HUES64 (cell line): Measurements from ENCODE around the gene LENG8. TPM values are rescaled to one million over a fixed set of nuclear protein-coding genes. Genes with fewer than 3 reads are reported as not detected.

Experiments
- H3K27ac ChIP-seq: 2 replicates; pipeline ENCODE4 v1.7.0; 2013; ENCODE audit warnings: low read depth, low read length, inconsistent platforms
- H3K27me3 ChIP-seq: 2 replicates; pipeline ENCODE4 v1.6.1; 2013; ENCODE audit warnings: mild to moderate bottlenecking, low read length; ENCODE audit not compliant: insufficient read depth
- H3K36me3 ChIP-seq: 2 replicates; pipeline ENCODE4 v1.6.1; 2013; ENCODE audit warnings: mild to moderate bottlenecking, low read length; ENCODE audit not compliant: insufficient read depth
- H3K4me1 ChIP-seq: 2 replicates; pipeline ENCODE4 v1.6.1; 2013; ENCODE audit warnings: mild to moderate bottlenecking, low read length, moderate library complexity; ENCODE audit not compliant: insufficient read depth
- H3K4me3 ChIP-seq: 2 replicates; pipeline ENCODE4 v1.5.1; 2013; ENCODE audit warnings: mild to moderate bottlenecking, low read length, moderate library complexity
- H3K9ac ChIP-seq: 2 replicates; pipeline ENCODE4 v1.6.1; 2013; ENCODE audit warnings: mild to moderate bottlenecking, low read depth, low read length
- H3K9me3 ChIP-seq: 2 replicates; pipeline ENCODE4 v1.6.1; 2013; ENCODE audit warnings: low read depth, low read length; ENCODE audit not compliant: insufficient read depth
- WGBS: fragments of 150-250, 120-280 bp; methylation state at CpG from one replicate; pipeline ENCODE4 v1.1.7; 2013; ENCODE audit warnings: missing lambda C conversion rate; 5-methylcytosine and 5-hydroxymethylcytosine counted together
- polyA plus RNA-seq, 2 experiments: library from polyadenylated mRNA; stranded (reverse); fragments of 50-300 nt; gene quantifications; one replicate each; pipeline ENCODE4 v1.2.3, GENCODE V29; 2013

Gene LENG8
- 50.6 TPM for polyA plus RNA-seq (2013, experiment 1 of 2)
- 50.8 TPM for polyA plus RNA-seq (2013, experiment 2 of 2)

DNA sequence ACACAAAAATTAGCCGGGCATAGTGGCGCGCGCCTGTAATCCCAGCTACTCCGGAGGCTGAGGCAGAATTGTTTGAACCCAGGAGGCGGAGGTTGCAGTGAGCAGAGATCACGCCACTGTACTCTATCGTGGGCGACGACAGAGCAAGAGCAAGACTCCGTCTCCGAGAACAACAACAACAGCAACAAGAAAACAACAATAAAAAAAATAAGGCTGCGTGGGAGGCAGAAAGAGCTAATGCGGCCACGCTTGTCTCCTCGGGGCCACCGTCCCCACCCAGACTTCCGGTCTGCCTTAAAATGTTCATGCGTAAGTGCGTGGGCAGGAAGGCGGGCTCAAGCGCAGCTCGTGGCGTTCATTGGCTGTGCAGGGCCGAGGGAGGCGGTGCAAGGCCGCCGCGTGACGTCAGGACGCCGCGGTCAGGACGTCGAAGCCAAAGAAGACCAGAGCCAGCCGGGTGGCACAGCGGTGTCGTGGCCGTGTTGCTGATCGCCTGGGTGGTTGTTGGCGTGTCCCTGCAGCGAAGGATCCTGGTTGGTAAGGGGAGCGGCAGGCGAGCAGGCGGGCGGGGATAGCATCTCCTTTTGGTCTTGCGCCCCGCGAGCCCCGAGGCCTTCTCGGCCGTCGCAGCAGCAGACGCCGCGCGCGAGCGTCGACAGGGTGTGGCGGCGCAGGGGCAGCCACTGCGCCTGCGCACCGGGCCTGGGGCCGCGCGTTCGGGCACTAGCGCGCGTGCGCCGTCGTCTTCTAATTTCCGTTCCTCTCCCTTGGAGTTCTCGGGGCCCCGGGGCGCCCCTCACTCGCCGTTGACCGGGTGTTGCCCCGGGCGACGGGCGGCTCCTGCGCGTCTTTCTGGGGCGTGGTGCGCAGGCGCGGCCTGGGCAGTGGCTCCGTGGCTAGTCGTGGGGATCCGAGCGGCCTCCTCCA is at the start of gene LENG8:
TSS of gene LENG8 (plus strand) at position 426 of the 927 bp plus-strand sequence. CDS start 2,146 bp downstream, outside the sequence.
- Histone ChIP-seq H3K4me1 (peaks cover 4% of the 10 kb centered on the region; the same call in 1 of the 2 replicates), H3K9ac (peak within 1 kb of the TSS; percentile 91), H3K9me3 (no peaks in the 10 kb centered on the region), H3K27me3 (no peaks in the 10 kb centered on the region), H3K36me3 (peaks cover 50% of the 10 kb centered on the region), H3K4me3 (peak within 1 kb of the TSS; percentile 91), H3K27ac (peak within 1 kb of the TSS; percentile 91)
- under 1% methylated on average over 96 of the region's 96 CpGs for WGBS

DNA sequence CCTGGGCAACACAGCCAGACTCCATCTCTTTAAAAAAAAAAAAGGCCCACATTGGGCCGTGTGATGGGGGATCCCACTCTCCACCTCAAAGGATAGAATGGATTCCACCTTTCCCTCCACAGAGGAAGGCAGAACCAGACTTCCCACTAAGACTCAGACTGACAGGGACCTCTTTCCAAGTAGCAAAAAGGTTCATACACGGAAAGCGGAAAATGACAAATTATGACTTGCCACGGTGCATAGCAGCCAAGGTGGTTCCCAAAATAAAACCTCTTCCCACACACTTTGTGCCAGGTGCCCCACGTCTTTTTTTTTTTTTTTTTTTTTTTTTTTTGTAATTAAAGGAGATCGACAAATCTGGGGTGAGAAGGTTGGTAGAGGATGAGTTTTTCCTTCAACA is 48.1 kb upstream of the LENG8 start:
- H3K9me3 ChIP-seq, result no peaks in the 10 kb centered on the region
- H3K4me1 ChIP-seq, result no peaks in the 10 kb centered on the region
- H3K36me3 ChIP-seq, result no peaks in the 10 kb centered on the region
- no peak overlapping the region for H3K9ac ChIP-seq
- H3K27ac ChIP-seq, result no peak overlapping the region
- no peaks in the 10 kb centered on the region for H3K27me3 ChIP-seq
- no peak overlapping the region for H3K4me3 ChIP-seq
- 84% methylated on average over 4 of the region's 6 CpGs for WGBS

DNA sequence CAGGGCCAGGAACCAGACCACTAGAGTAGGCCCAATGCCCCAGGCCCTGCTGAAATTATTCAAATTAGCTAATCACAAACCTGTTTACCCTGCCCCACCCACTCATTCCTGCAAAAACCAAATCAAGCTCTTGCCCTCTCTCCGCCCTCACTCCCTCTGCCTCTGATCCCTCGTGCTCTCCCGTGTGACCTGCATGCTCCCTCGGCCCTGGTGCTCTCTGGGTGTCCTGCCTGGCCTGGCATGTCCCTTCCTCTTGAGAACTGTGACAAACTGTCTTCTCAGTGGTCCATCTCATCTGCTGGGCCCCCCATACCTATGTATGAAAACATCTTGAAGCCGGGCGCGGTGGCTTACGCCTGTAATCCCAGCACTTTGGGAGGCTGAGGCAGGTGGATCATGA is 45.9 kb upstream of the LENG8 start:
- Histone ChIP-seq H3K27ac (no peak overlapping the region), H3K4me3 (no peak overlapping the region), H3K9me3 (no peaks in the 10 kb centered on the region), H3K9ac (no peak overlapping the region), H3K36me3 (no peaks in the 10 kb centered on the region), H3K27me3 (no peaks in the 10 kb centered on the region), H3K4me1 (no peaks in the 10 kb centered on the region)
- WGBS, result 87% methylated on average over 8 of the region's 8 CpGs

DNA sequence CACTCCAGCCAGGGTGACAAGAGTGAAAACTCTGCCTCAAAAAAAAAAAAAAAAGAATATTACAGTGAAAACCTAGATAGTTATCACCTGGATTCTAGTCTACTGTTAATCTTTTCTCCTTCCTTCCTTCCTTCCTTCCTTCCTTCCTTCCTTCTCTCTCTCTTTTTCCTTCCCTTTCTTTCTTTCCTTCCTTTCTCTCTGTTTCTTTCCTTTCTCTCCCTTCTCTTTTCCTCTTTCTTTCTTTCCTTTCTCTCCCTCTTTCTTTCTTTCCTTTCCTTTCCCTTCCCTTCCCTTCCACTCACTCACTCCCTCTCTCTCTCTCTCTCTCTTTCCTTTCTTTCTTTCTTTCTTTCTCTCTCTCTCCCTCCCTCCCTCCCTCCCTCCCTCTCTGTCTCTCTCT is 43.4 kb upstream of the LENG8 start:
- H3K4me1 ChIP-seq, result no peaks in the 10 kb centered on the region
- no peak overlapping the region for H3K27ac ChIP-seq
- no peak overlapping the region for H3K9ac ChIP-seq
- H3K9me3 ChIP-seq, result no peaks in the 10 kb centered on the region
- H3K36me3 ChIP-seq, result no peaks in the 10 kb centered on the region
- H3K27me3 ChIP-seq, result no peaks in the 10 kb centered on the region
- H3K4me3 ChIP-seq, result no peak overlapping the region

DNA sequence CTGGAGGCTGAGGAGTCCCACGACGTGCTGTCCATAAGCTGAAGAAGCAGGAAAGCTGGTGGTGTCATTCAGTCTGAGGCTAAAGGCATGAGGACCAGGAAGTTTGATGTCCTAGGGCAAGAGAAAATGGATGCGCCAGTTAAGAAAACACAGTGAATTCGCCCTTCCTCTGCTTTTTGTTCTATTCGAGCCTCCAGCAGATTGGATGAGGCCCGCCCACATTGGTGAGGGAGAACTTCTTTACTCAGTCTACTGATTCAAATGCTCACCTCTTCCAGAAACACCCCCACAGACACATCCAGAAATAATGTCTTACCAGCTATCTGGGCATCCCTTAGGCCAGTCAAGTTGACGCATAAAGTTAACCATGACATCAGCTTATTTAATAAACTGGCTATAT is 41.2 kb upstream of the LENG8 start:
- Histone ChIP-seq H3K9ac (no peak overlapping the region), H3K4me1 (no peaks in the 10 kb centered on the region), H3K27me3 (no peaks in the 10 kb centered on the region), H3K36me3 (no peaks in the 10 kb centered on the region), H3K4me3 (no peak overlapping the region), H3K9me3 (no peaks in the 10 kb centered on the region), H3K27ac (no peak overlapping the region)
- 84% methylated on average over 7 of the region's 7 CpGs for WGBS

DNA sequence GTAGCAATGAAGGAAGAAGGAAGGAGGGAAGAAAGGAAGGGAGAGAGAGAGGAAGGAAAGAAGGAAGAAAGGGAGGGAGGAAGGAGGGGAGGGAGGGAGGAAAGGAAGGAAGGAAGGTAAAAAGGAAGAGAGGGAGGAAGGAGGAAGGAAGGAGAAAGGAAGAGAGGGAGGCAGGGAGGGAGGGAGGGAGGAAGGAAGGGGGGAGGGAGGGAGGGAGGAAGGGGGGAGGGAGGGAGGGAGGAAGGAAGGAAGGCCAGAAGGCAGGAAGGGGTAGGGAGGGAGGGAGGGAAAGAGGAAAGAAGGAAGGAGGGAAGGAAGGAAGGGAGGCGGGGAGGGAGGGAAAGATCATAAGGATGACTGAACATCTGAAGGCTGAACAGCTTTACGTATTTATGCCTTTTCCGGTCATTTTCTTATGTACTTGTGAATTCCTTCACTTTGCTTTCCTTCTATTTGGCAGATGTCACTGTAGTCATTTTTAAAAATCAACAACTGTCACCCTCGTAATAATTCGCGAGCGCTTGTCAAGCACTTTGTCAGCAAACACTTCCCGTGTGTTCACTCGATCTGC is 40.5 kb upstream of the LENG8 start:
- Histone ChIP-seq H3K9me3 (no peaks in the 10 kb centered on the region), H3K27me3 (no peaks in the 10 kb centered on the region), H3K36me3 (no peaks in the 10 kb centered on the region), H3K27ac (no peak overlapping the region), H3K9ac (no peak overlapping the region), H3K4me3 (no peak overlapping the region), H3K4me1 (no peaks in the 10 kb centered on the region)
- WGBS, result 87% methylated on average over 9 of the region's 9 CpGs

DNA sequence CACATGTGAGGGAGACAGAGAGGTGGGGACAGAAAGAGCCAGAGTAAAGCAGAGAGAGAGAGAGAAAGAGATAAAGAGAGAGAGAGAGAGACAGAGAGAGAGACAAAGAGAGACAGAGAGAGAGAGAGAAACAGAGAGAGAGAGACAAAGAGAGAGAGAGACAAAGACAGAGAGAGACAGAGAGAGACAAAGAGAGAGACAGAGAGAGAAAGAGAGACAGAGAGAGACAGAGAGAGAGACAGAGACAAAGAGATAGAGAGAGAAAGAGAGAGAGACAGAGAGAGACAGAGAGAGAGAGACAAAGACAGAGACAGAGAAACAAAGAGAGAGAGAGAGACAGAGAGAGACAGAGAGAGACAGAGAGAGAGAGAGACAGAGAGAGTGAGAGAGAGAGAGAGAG is 38.0 kb upstream of the LENG8 start:
- Histone ChIP-seq H3K27ac (no peak overlapping the region), H3K27me3 (peaks cover 21% of the 10 kb centered on the region), H3K9me3 (peaks cover 5% of the 10 kb centered on the region), H3K4me3 (no peak overlapping the region), H3K4me1 (no peaks in the 10 kb centered on the region), H3K9ac (no peak overlapping the region), H3K36me3 (no peaks in the 10 kb centered on the region)

DNA sequence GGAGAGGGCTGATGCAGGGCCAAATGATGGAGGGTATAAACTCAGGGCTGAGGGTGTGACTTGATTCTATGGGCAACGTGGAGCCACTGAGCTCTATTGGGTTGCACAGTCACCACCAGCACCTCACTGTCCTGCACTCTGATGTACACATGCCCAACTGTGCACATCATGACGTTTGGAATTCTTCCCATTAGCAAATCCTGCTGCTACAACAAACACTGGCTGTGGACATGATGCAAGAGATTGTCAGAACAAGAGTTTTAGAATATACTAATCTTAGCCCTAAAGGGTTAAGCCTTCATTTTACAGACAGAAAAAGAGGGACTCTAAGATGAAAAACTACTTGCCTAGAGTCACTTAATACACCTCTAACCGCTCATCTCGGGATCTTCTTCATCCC is 36.1 kb upstream of the LENG8 start:
- Histone ChIP-seq H3K9ac (no peak overlapping the region), H3K9me3 (peaks cover 5% of the 10 kb centered on the region), H3K27me3 (peaks cover 32% of the 10 kb centered on the region), H3K4me3 (no peak overlapping the region), H3K36me3 (no peaks in the 10 kb centered on the region), H3K27ac (no peak overlapping the region), H3K4me1 (peaks cover 2% of the 10 kb centered on the region; the same call in 1 of the 2 replicates)
- 82% methylated on average over 2 of the region's 4 CpGs for WGBS

DNA sequence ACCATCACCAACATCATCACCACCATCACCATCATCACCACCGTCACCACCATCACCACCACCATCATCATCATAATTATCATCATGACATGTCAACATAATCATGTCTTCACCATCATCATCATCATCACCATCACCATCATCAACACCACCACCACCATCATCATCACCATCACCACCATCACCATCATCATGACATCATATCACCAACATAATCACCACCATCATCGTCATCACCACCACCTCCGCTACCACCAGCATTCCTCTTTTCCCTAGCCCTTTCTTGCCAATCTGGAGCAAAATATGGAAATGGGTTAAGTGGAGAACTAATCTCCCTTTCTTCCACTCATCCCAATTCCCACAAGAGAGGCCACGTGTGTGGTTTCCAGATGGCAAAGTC is 34.8 kb upstream of the LENG8 start:
- Histone ChIP-seq H3K27me3 (peaks cover 32% of the 10 kb centered on the region), H3K4me3 (no peak overlapping the region), H3K4me1 (peaks cover 8% of the 10 kb centered on the region; the same call in 1 of the 2 replicates), H3K9ac (no peak overlapping the region), H3K36me3 (no peaks in the 10 kb centered on the region), H3K27ac (no peak overlapping the region), H3K9me3 (peaks cover 5% of the 10 kb centered on the region)
- WGBS, result 92% methylated on average over 4 of the region's 4 CpGs

DNA sequence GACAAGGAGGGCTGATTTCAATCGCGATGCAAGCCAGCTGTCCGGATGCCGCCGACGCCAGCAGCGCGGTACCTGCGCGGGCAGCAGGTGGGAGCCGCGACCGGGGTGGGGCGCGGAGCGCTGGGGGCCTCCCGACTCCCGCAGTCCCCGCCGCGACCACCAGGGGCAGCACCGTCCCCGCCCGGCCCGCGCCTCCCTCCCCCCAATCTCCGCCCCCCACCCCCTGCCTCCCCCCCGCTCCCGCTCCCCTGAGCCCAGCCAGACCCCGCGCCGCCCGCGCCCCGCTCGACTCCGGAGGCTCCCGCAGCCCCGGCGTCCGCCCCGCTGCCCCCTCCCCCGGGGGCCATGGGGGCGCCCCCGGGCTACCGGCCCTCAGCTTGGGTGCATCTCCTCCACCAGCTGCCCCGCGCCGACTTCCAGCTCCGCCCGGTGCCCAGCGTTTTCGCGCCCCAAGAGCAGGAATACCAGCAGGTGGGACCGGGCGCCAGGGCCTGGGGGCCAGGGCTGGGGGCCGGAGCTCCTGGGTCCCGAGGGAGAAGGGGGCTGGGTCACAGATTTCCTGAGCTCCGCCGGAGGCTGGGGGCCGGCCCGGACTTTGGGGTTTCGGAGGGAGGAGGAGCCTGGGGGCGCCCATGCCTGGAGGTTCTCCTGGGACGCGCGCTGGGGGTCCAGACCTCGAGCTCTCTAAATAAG is 33.6 kb upstream of the LENG8 start, which contains the start of gene TTYH1:
TSS of gene TTYH1 (plus strand) at position 257 of the 693 bp plus-strand sequence. CDS start at position 346, 89 bp downstream.
- Histone ChIP-seq H3K9ac (peak within 1 kb of the TSS; percentile 57), H3K27me3 (peaks cover 32% of the 10 kb centered on the region), H3K36me3 (no peaks in the 10 kb centered on the region), H3K9me3 (peaks cover 5% of the 10 kb centered on the region), H3K27ac (no peak within 1 kb of the TSS), H3K4me3 (peak within 1 kb of the TSS; percentile 69), H3K4me1 (peaks cover 18% of the 10 kb centered on the region)
- WGBS, result 3% methylated on average over 58 of the region's 68 CpGs
